Stimulated activated CD8-positive, alpha-beta memory T cell treated with anti-CD3 and anti-CD28 coated beads, Interleukin-12 subunit alpha, Interleukin-12 subunit beta, amount 100 ng/mL, for 24 hours (primary cell): ENCODE measurements around the gene RTP5.
"Not testable (repeated sequence)": the region's sequence is repeated elsewhere in the genome, so short reads cannot be mapped to it uniquely, and the experiment has no call there.

Experiments
- DNase-seq: peaks from one replicate; pipeline ENCODE4 v3.0.0-alpha.2; 2020; ENCODE audit errors: extremely low read depth

Gene RTP5

DNA sequence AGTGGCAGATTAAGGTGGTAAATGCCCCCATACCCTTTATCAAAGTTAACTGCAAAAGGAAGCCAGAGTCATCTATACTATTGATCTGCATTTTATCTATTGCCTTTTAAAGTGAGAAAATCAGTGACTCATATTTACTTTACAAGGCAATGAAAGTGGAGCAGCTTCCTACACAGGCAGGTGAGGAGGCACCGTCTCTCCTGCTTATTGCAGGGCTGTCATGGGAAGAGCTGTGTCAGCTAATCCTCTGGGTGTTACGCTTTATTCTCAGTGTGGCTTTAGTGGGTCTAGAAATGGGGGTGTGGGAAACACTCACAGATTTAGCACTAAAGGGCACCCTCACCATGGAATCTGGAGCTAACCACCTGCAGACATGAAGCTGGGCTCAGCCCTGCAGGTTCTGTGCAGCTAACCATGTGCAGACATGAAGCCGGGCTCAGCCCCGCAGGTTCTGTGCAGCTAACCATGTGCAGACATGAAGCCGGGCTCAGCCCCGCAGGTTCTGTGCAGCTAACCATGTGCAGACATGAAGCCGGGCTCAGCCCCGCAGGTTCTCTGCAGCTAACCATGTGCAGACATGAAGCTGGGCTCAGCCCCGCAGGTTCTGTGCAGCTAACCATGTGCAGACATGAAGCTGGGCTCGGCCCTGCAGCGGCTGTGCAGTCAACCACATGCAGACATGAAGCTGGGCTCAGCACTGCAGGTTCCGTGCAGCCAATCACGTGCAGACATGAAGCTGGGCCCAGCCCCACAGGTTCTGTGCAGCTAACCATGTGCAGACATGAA, 53.5 kb downstream of the RTP5 start:
- DNase-seq = not testable (repeated sequence)
